WTC11 (cell line): Measurements from ENCODE around the gene FRMD4B. TPM values are rescaled to one million over a fixed set of nuclear protein-coding genes. Genes with fewer than 3 reads are reported as not detected.
"Not testable (repeated sequence)": the region's sequence is repeated elsewhere in the genome, so short reads cannot be mapped to it uniquely, and the experiment has no call there.

Source experiments
- ATAC-seq: fragments of 200-7000 bp; cut with Tn5 transposase; 2 replicates; pipeline ENCODE4 v1.10.0; 2021; ENCODE audit warnings: mild to moderate bottlenecking, moderate library complexity
- CTCF ChIA-PET: fragments of 300-600 bp; sonication (Branson Sonifier 250); formaldehyde crosslinking; loops from one replicate; lab custom pipeline; 2021; ENCODE audit warnings: antibody characterized with exemption; lab: Charles Lee
- POLR2A ChIA-PET: fragments of 350-600 bp; sonication (Branson Sonifier 250); formaldehyde crosslinking; loops from one replicate; lab custom pipeline; 2021; ENCODE audit warnings: antibody characterized with exemption; lab: Charles Lee
- DNase-seq: peaks from one replicate; pipeline ENCODE4 v3.0.0; 2021; ENCODE audit warnings: low spot score
- H3K27ac Mint-ChIP-seq: 2 replicates; pipeline ENCODE4 v1.8.0; 2021; ENCODE audit warnings: mixed read lengths
- H3K27me3 Mint-ChIP-seq: 2 replicates; pipeline ENCODE4 v1.8.0; 2021; ENCODE audit warnings: low read depth, mild to moderate bottlenecking, moderate library complexity, mixed read lengths
- H3K36me3 Mint-ChIP-seq: 2 replicates; pipeline ENCODE4 v1.8.0; 2021; ENCODE audit warnings: mixed read lengths
- H3K4me1 Mint-ChIP-seq: 2 replicates; pipeline ENCODE4 v1.8.0; 2022; ENCODE audit warnings: mixed read lengths
- H3K4me3 Mint-ChIP-seq: 2 replicates; pipeline ENCODE4 v1.8.0; 2021; ENCODE audit warnings: mild to moderate bottlenecking, moderate library complexity, mixed read lengths
- H3K9me3 Mint-ChIP-seq: 2 replicates; pipeline ENCODE4 v1.8.0; 2021; ENCODE audit warnings: mixed read lengths
- ARID4B ChIP-seq: sonication (generic); formaldehyde crosslinking; IDR thresholded peaks from 2 replicates; pipeline ENCODE4 v1.8.0; 2023; ENCODE audit warnings: missing genetic modification reagents, mild to moderate bottlenecking, borderline replicate concordance
- ATF1 ChIP-seq: sonication (generic); formaldehyde crosslinking; IDR thresholded peaks from 2 replicates; pipeline ENCODE4 v1.8.1; 2023; ENCODE audit warnings: mild to moderate bottlenecking, moderate library complexity, missing genetic modification reagents
- E2F5 ChIP-seq: sonication (generic); formaldehyde crosslinking; IDR thresholded peaks from 2 replicates; pipeline ENCODE4 v1.8.1; 2022; ENCODE audit warnings: mild to moderate bottlenecking, moderate library complexity, missing genetic modification reagents
- ESRRA ChIP-seq: sonication (generic); formaldehyde crosslinking; IDR thresholded peaks from 2 replicates; pipeline ENCODE4 v1.8.1; 2022; ENCODE audit warnings: mild to moderate bottlenecking, missing genetic modification reagents, borderline replicate concordance
- GTF2I ChIP-seq: fragments of 250-450 bp; sonication (Bioruptor Pico); conservative IDR thresholded peaks from 2 replicates; pipeline ENCODE4 v1.4.0; 2021; ENCODE audit warnings: mild to moderate bottlenecking
- HMGXB4 ChIP-seq: sonication (generic); formaldehyde crosslinking; IDR thresholded peaks from 2 replicates; pipeline ENCODE4 v1.8.1; 2023; ENCODE audit warnings: mild to moderate bottlenecking, moderate library complexity, missing genetic modification reagents
- MAX ChIP-seq: sonication (generic); formaldehyde crosslinking; IDR thresholded peaks from 2 replicates; pipeline ENCODE4 v1.8.0; 2022; ENCODE audit warnings: mild to moderate bottlenecking, missing genetic modification reagents
- NR1H2 ChIP-seq: sonication (generic); formaldehyde crosslinking; IDR thresholded peaks from 2 replicates; pipeline ENCODE4 v1.9.0; 2021; ENCODE audit warnings: mild to moderate bottlenecking, moderate library complexity, missing genetic modification reagents
- PRDM15 ChIP-seq: sonication (generic); formaldehyde crosslinking; IDR thresholded peaks from 2 replicates; pipeline ENCODE4 v1.8.0; 2022; ENCODE audit warnings: missing genetic modification reagents
- PRRX2 ChIP-seq: fragments of 250-450 bp; sonication (Bioruptor Pico); IDR thresholded peaks from 2 replicates; pipeline ENCODE4 v1.8.0; 2021; ENCODE audit warnings: mild to moderate bottlenecking
- ZBTB21 ChIP-seq: sonication (generic); formaldehyde crosslinking; IDR thresholded peaks from 2 replicates; pipeline ENCODE4 v1.8.1; 2023; ENCODE audit warnings: mild to moderate bottlenecking, missing genetic modification reagents, borderline replicate concordance
- ZNF263 ChIP-seq: sonication (generic); formaldehyde crosslinking; IDR thresholded peaks from 2 replicates; pipeline ENCODE4 v1.8.1; 2022; ENCODE audit warnings: low read depth, mild to moderate bottlenecking, moderate library complexity, missing genetic modification reagents
- total RNA-seq: library from RNA; stranded (reverse); gene quantifications from 3 replicates; pipeline ENCODE4 v1.2.3, GENCODE V29; 2021

The FRMD4B gene
- total RNA-seq, 1 experiment from 2014 or later: 6.7 TPM

GRCh38 chr3:69271098-69271497, 114.8 kb downstream of the FRMD4B start:
- ChIA-PET POLR2A (no interaction called here), CTCF (no interaction called here)
- Mint-ChIP-seq H3K4me1 (0 out of 2 replicates have a peak, but pooled peaks cover 2% of the 10 kb centered on the region), H3K27me3 (no peaks in the 10 kb centered on the region), H3K27ac (no peak overlapping the region), H3K4me3 (no peak overlapping the region), H3K36me3 (no peaks in the 10 kb centered on the region), H3K9me3 (no peaks in the 10 kb centered on the region)
- TF ChIP-seq ATF1 (CRISPR knock-in tag) (no peak), E2F5 (CRISPR knock-in tag) (no peak), ZBTB21 (no peak)
- no peak for DNase-seq
- ATAC-seq: no peak

GRCh38 chr3:69266585-69266984, 119.3 kb downstream of the FRMD4B start:
- POLR2A ChIA-PET: no interaction called here
- no peaks in the 10 kb centered on the region for H3K9me3 Mint-ChIP-seq
- no peaks in the 10 kb centered on the region for H3K4me1 Mint-ChIP-seq
- TF ChIP-seq NR1H2 (CRISPR knock-in tag) (no peak), GTF2I (no peak), E2F5 (CRISPR knock-in tag) (no peak), ESRRA (no peak), ZNF263 (CRISPR knock-in tag) (no peak), PRRX2 (CRISPR knock-in tag) (no peak)
- H3K27ac Mint-ChIP-seq: no peak overlapping the region
- no peak overlapping the region for H3K4me3 Mint-ChIP-seq
- no peak for DNase-seq
- CTCF ChIA-PET: no interaction called here
- no peaks in the 10 kb centered on the region for H3K36me3 Mint-ChIP-seq
- H3K27me3 Mint-ChIP-seq: no peaks in the 10 kb centered on the region
- no peak for ATAC-seq

- H3K27ac Mint-ChIP-seq, CTCF ChIA-PET: not testable (repeated sequence)
Observed at GRCh38 chr3:69266071-69266470, 119.8 kb downstream of the FRMD4B start.

GRCh38 chr3:69260843-69261405, 125.0 kb downstream of the FRMD4B start:
- ATAC-seq, H3K27me3 Mint-ChIP-seq, POLR2A ChIA-PET, CTCF ChIA-PET, H3K4me1 Mint-ChIP-seq, H3K4me3 Mint-ChIP-seq, DNase-seq, H3K27ac Mint-ChIP-seq: not testable (repeated sequence)
- Mint-ChIP-seq H3K36me3 (peaks cover 17% of the 10 kb centered on the region), H3K9me3 (peaks cover 19% of the 10 kb centered on the region)

More at GRCh38 chr3:69266071-69266470, 119.8 kb downstream of the FRMD4B start:
- H3K9me3 Mint-ChIP-seq, H3K27me3 Mint-ChIP-seq, ATAC-seq, H3K4me1 Mint-ChIP-seq, H3K36me3 Mint-ChIP-seq, POLR2A ChIA-PET, DNase-seq, H3K4me3 Mint-ChIP-seq: not testable (repeated sequence)

GRCh38 chr3:69260216-69260787, 125.6 kb downstream of the FRMD4B start:
- ATAC-seq (no peak), DNase-seq (no peak)
- Mint-ChIP-seq H3K4me3 (no peak overlapping the region), H3K9me3 (peaks cover 19% of the 10 kb centered on the region), H3K27me3 (no peaks in the 10 kb centered on the region), H3K4me1 (peaks cover 5% of the 10 kb centered on the region), H3K36me3 (peaks cover 17% of the 10 kb centered on the region), H3K27ac (no peak overlapping the region)
- ChIA-PET CTCF (no interaction called here), POLR2A (no interaction called here)
- TF ChIP-seq HMGXB4 (CRISPR knock-in tag) (no peak), ARID4B (CRISPR knock-in tag) (no peak), PRDM15 (CRISPR knock-in tag) (no peak), MAX (no peak)
